GM11168 (cell line): Measurements from ENCODE around the gene PKN1.

Experiments
- in situ Hi-C: fragments of 300-500 bp; cut with MboI; formaldehyde crosslinking; loops from one replicate; pipeline ENCODE4 v1.12.0; 2022; ENCODE audit warnings: low sequenced_read_pairs; ENCODE audit not compliant: unreplicated experiment

Gene PKN1

DNA sequence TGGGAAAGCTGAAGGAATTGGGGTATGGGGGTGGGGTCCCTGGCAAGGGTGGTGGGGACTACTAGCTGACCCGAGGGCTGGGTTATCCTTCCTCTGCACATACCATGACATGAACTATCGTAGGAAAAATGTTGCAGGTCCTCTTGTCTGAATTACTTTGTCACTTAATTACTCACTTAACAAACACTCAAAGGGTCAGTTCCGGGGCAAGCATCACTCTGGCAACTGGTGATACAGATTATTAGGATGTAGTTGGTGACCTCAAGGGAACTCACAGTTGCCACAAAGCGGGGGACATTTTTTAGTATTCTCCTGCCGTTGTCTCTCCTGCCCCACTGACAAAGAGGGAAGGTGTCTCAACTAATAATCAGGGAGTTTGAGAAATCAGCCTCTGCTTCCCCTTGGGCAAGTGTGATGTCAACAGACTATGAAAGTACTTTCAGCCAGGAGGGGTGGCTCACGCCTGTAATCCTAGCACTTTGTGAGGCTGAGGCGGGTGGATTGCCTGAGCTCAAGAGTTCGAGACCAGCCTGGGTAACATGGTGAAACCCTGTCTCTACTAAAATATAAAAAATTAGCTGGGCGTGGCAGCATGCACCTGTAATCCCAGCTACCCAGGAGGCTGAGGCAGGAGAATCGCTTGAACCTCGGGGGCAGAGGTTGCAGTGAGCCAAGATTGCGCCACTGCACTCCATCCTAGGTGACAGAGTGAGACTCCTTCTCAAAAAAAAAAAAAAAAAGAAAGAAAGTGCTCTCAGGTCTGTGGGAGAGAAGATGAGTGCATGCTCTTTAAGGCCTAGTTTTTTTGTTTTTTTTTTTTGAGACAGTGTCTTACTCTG is 74.8 kb downstream of the PKN1 start:
- in situ Hi-C loops: no loop called here

DNA sequence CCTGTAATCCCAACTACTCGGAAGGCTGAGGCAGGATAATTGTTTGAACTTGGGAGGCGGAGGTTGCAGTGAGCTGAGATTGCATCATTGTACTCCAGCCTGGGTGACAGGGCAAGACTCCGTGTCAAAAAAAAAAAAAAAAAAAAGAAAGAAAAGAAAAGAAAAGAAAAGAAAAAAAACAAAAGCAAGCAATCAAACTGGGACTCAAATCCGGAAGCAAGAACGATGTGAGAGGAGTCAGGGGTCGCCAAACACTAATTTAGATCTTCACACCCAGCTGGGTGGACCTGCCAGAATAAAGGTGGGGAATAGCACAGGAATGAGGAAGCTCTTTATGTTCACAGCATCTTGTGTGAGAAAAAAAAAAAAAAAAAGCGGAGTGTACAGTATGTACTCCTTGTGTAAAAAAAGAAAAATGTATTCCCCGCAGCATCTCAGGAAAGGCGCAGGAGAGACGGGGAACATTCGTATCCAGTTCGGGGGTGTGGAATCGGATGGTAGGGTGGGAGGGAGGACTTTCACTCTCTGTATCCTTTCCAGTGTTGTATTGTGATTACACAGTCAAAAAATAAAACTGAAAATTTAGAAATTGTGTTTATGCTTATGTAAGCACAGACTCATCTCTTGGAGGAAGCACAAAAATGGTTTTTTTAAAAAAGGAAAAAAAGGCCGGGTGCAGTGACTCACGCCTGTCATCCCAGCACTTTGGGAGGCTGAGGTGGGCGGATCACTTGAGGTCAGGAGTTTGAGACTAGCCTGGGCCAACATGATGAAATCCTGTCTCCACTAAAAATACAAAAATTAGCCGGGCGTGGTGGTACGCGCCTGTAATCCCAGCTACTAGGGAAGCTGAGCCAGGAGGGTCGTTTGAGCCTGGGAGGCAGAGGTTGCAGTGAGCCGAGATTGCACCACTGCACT is 77.5 kb downstream of the PKN1 start:
- in situ Hi-C loops: no loop called here

DNA sequence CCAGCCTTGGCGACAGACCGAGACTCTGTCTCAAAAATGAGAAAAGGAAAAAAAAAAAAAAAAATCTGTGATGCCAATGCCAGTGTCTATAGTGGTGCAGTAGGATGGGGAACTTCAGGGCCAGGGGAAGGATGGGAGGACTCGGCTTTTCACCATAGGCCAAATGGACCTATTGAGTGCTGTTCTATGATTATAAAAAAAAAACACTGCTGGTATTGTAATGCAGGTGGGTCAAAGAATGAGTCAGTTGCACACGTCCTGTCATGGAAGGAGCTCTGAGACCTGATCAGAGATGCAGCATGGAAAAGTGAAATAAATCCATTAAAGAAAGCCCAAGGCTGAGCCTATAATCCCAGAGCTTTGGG is 78.1 kb downstream of the PKN1 start:
- in situ Hi-C loops: no loop called here

DNA sequence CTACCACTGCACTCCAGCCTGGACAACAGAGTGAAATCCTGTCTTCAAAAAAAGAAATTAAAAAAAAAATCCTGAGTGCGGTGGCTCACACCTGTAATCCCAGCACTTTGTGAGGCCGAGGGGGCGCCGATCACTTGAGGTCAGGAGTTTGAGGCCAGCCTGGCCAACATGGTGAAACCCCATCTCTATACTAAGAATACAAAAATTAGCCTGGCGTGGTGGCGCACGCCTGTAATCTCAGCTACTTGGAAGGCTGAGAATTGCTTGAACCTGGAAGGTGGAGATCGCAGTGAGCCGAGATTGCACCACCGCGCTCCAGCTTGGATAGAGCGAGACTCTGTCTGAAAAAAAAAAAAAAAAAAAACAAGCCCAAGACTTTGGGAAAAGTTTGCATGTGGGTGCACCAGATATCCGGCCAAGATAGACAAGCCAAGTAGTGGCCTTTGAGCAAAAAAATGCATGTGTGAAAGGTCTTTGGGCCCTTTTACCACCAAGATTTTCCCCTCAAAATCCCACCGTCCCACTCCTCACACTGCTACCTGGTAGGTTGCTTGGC is 79.4 kb downstream of the PKN1 start:
- in situ Hi-C loops: no loop called here

DNA sequence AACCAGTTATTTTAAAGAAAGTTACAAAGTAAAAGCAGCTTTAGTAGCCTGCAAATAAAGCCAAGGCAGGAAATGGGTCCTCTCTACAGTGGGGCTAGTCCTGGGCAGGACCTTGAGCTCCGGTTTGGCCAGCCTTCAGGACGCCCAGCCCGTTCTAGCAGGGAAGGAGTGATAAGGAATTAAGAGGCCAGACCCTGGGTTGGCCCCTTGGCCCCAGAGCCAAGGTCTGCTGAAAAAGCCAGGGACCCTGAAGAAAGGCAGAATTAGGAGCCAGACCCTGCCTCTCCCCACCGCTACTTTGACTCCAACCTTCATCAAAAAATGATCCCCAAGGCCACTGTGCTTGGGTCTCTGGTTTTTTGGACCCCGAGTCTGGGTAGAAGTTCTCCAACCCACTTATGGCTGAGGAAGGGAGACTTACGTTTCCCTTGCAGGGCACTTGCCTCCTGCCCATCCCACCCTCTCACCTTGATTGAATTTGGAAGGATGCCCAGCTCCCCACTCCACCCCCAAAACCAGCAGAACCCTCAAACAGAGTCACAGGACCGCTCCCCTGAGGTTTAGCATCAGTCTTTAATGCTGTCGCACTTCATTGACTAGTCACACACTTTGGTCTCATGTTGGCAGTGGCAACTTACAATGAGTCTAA is 81.2 kb downstream of the PKN1 start:
- in situ Hi-C loops: no loop called here

DNA sequence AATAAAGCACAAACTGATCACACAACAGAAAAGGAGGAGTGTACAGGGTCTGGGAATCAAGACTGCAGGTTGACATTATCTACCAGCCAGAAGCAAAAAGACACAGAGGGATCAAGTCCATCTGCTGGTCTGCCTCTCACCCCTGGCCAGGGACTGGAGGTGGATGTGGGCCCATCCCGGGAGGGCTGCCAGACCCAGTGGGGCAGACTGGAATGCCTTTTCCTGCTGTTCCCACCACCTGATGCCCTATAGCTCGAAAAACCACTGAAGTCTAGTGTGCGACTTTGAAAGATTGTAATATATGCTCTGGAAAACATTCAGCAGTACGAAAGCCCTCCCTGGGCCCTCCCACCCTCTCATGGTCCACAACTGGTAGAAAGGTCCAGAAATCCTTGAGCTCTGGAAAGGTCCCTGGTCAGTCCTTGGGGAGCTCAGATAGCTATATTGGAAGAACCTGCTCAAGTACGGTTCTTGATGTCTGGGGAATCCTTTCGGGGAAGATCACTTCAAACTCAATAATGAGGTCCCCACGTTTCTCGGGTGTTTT is 82.5 kb downstream of the PKN1 start:
- in situ Hi-C loops: no loop called here

DNA sequence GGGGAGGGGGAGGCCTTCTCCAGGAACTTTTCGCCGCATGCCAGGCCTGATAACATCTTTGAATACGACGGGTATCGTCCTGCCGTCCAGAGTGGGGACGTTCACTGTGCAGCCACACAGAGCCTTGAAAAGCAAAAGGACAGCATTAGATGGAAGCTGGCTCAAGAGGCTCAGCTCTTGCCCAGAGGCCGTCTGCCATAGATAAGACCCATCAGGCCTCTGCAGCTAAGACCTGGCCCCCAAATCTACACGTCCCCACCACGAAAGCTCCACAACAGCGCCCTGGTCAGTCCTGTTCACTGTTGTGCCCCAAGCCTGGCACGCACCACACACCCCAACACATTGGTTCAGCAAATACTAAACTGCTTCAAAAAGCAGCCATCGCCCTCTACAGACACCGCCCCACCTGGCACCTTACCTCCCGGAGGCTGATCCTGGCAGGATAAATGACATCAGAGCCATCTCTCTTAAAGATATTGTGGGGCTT is 83.0 kb downstream of the PKN1 start:
- in situ Hi-C loops: no loop called here

DNA sequence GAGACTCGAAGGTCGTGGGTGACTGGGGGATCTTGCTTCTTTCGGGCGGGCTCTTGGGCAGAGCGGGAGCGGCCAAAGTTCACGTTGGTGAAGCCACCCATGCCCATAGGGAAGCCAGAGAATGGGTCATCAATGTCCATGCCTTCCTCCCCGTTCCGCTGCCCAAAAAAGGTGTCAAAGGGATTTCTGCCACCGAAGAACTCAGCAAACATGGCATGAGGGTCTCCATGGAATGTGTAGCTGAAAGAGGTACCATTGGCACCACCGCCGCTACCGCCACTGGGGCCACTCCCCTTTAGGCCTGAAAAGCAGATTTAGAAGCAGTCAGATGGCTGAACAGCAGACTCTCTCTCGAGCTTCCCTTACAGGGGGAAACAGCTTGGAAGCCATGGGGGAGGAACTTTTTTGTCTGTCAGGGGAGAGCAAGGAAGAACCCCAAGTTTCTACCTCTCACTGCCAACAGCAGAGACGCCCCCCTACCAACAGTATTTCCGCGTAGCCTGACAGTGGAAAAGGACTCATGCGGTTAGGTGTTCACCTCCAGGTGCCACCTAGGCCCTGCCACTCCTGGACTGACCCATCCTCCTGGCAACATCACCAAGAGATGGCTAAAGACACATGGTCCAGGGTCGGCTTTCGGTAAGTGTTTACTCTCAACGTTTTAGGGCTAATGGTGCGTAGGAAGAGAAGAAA is 83.8 kb downstream of the PKN1 start:
- in situ Hi-C loops: no loop called here

DNA sequence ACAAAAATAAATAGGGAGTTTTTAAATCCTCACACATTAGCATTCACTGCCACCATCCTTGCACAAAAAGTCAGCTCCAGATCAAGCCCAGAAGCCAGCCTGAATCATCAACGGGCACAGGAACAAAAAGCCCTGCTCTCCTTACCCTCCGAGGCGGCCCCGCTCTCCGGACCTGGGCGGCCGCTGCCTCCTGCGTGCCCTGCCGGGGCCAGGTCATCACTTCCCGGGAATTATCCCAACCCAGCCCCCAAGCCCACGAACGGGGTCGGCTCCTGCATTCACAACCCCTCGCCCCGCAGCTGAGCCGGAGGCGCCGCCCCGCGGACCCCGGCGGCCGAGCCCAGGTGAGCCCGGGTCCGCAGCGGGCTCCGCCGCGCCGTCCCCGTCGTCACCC is 84.3 kb downstream of the PKN1 start:
- in situ Hi-C loops: no loop called here

DNA sequence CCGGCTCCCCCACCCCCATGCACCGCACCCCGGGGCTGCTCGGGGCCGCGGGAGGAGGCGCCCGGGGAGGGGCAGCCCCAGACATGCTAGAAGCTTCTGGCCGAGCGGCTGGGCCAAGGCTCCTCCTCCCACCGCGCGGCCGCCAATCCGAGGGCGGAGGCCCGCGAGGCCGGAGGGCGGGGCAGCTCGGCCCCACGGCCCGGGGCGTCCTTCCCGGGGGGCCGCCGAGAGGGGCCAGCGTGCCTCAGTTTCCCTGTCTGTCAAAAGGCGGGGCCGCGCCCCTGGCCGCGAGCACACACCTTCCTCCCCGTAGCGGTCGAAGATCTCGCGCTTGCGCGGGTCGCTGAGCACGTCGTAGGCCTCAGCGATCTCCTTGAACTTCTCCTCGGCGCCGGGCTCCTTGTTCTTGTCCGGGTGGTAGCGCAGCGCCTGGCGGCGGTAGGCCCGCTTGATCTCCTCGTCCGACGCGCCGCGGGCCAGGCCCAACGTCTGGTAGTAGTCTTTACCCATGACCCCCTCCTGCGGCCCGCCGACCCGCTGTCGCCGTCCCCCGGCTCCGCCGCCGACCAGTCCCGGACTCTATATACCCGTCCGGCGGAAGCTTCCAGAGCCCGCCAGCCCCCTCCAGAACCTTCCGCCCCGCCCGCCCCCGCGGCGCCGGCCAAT is 84.9 kb downstream of the PKN1 start, which contains the start of gene DNAJB1:
Gene DNAJB1, minus strand, starts transcription at position 558 of the 666 bp plus-strand sequence. Its CDS starts 48 bp downstream, at position 510.
- in situ Hi-C loops: no loop called here

DNA sequence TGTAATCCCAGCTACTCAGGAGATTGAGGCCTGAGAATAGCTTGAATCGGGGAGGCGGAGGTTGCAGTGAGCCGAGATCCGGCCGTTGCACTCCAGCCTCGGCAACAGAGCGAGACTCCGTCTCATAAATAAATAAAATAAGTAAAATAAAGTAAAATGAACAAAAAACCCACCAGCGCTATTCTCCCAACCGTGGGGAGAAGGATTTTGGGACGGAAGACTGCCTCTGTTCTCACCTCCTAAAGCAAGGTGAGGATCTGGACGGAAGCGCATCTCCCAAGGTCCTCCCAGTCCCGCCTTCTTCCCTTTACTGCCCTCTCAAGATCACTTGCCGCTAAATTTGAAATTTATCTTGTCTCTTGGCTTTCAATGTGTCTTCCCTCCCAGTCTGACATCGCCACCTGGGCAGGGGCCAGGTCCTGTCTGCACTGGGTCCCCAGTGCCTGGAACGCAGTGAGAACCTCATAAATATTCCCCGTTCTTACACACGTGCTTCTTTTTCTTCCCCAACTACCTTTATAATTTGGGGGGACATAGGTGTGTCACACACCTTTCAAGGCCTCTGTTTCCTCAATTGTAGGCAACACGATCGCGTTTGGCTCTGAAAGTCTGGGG is 86.2 kb downstream of the PKN1 start:
- in situ Hi-C loops: no loop called here

DNA sequence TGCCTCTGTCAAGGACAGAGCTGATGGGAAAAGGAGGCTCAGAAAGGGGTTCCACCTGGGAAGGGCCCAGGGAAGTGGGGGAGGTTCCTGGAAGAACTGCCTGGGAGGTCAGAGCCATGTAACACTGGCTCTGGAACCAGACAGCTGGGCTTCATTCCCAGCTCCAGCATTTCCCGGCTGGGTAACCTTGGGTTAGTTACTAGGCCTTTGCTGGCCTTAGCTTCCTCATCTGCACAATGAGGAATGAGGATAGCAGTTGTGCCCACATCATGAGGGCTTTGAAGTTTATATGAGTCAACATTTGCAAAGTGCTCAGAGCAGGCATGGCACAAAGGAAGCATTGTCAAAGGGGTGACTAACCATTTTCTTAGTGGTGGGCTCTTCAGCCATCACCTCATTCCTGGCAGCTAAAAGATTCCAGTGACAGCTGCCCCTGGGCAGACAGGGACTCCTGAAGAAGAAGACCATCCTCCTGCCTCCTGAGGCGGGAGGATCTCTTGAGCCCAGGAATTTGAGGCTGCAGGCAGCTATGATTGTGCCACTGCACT is 86.8 kb downstream of the PKN1 start:
- in situ Hi-C loops: no loop called here

DNA sequence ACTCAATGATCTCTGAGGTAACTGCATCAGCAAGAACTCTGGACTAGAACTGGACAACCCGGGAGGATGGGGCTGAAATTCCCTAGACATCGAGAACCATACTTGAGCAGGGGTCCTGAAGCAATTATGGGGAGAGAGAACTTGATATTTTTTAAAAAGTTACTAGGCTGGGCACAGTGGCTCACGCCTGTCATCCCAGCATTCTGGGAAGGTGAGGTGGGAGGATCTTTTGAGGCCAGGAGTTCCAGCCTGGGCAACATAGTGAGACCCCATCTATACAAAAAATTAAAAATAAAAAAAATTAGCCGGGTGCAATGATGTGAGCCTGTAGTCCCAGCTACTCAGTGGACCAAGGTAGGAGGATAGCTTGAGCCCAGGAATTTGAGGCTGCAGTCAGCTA is 87.4 kb downstream of the PKN1 start:
- in situ Hi-C loops: no loop called here
